ENCODE measurements around the gene LTBP4.
"Not testable (repeated sequence)": the region's sequence is repeated elsewhere in the genome, so short reads cannot be mapped to it uniquely, and the experiment has no call there.

LTBP4 gene

DNA sequence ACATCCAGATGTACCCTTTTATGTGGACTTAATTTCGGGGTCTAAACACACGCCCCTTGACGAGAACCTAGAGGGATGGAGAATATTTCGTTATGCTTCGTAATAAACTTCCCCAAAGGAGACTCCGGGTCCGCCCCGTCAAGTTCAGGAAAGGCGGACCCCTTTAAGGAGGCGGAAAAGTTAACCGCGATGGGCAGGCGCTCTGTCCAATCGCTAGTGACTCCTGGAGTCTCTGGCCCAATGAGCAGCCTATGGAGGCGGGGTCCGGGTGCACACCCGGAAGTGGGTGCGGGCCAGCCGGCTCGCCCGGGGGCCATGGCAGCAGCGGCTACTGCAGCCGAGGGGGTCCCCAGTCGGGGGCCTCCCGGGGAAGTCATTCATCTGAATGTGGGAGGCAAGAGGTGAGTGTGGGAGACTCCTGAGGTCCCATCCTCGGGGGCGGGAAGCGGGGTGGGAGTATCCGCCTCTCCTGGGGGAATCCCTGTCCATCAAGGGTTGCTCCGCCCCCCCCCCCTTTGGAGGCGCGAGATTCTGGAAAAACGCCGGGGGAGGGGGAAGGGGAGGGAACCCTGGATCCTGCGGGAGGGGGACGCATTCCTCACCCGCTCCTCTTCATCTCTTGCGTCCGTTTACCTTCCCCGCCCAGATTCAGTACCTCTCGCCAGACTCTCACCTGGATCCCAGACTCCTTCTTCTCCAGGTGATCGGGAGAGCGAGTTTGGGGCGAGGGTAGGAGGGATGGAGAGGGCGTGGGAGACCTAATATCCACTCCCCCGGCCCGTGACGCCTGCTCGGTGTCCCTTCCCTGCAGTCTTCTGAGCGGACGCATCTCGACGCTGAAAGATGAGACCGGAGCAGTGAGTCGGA, 24.4 kb upstream of the LTBP4 start, which contains the start of gene SHKBP1:
SHKBP1 (plus strand) TSS at position 289 of the 867 bp plus-strand sequence; CDS start at position 316, 27 bp downstream.
- FAIRE-seq (peak; percentile 72), DNase-seq (ENCODE audit: insufficient read length, low spot score) (peak; percentile 98)

DNA sequence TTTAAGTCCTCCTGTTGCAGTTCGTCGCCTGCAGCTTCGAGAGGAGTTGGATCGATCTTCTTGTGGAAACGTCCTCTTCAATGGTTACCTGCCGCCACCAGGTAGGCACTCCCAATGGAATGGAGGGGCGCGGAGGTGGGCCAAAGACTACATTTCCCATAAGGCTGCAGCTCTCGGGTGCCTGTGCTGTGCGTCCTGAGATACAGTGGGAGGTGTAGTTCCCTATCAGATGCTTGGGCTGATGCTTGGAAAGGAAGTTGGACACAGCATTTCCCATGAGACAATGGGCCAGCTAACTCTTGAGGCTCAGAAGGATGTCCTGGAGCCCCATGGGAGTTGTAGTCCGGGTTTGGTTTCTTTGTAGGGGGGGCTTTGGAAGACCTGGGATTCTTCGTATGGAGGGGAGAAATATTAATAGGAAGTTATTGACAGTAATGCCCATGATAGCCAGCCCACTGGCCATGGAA, 22.7 kb upstream of the LTBP4 start:
- DNase-seq (ENCODE audit: insufficient read length, low spot score), result peak; percentile 47
- FAIRE-seq, result no peak

DNA sequence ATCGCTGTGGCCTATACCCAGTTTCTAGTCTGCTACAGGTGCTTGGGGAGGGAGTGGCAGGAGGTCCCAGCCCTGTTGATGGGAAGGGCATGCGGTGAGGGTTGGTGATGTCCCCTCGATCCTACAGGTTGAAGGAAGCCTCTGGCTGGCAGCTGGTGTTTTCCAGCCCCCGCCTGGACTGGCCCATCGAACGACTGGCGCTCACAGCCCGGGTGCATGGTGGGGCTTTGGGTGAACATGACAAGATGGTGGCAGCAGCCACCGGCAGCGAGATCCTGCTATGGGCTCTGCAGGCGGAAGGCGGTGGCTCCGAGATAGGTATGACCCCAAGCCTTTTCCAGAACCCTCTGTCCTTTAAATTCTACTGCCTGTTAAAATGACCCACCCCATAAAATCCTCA, 20.6 kb upstream of the LTBP4 start:
- no peak for DNase-seq (ENCODE audit: insufficient read length, low spot score)
- FAIRE-seq, result no peak

DNA sequence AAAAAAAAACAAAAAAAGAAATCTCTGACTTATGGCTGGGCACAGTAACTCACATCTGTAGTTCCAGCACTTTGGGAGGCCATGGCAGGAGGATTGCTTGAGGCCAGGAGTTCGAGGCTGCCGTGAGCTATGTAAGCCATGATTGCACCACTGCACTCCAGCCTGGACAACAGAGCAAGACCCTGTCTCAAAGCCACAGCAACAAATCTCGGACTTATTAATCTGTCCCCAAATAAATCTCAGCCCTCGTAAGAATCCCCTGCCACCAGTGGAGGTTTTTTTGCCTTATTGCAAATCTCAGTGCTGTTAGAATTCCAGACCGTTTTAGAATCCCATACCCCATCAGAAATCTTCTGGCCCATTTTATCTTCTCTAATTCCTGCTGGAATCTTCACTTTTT, 19.6 kb upstream of the LTBP4 start:
- no peak for DNase-seq (ENCODE audit: insufficient read length, low spot score)
- no peak for FAIRE-seq

DNA sequence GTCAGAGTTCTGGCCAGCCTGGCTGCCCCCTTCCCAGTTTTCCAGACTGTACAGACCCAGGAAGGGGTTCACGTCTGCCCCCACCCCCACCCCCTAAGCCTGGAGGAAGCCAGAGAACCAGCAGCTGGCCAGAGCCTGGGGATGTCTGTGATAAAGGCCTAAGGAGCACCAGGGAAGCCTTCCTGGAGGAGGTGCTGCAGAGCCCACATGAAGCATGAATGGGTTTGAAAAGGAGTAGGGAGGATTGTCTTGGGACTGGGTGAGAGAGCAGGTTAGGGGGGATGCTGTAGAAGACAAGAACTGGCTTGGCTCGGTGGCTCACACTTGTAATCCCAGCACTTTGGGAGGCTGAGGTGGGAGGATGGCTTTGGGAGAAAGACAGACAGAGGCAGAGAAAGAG, 18.7 kb upstream of the LTBP4 start:
- no peak for DNase-seq (ENCODE audit: insufficient read length, low spot score)
- no peak for FAIRE-seq

DNA sequence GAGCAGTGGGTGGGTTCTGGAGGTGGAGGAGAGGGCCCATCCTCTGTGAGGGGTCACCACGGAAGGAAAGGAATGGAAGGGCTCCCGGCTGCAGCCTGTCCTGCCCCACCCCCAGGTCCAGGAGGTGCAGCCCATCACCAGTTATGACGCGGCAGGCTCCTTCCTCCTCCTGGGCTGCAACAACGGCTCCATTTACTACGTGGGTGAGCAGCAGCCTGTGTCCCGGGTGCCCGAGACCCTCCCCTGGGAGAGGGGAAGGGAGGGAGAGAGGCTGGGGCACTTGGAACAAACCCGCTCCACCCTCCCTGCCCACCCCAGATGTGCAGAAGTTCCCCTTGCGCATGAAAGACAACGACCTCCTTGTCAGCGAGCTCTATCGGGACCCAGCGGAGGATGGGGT, 17.9 kb upstream of the LTBP4 start:
- DNase-seq (ENCODE audit: insufficient read length, low spot score), result no peak
- no peak for FAIRE-seq

DNA sequence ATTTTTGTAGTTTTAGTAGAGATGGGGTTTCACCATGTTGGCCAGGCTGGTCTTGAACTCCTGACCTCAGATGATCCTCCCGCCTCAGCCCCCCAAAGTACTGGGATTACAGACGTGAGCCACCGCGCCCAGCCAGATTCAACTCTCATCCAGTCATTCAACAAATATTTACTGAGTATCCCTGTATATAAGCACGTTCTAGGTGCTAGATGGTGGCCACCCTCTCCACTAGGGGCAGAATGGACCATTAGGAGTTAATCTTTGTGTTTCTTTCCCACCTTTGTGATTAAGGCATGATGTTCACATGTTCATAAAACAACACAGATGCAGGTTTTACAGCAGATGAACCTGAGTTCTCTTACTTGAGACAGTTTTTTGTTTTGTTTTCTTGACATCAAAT, 17.2 kb upstream of the LTBP4 start:
- DNase-seq (ENCODE audit: insufficient read length, low spot score), result no peak
- FAIRE-seq, result peak; percentile 26

DNA sequence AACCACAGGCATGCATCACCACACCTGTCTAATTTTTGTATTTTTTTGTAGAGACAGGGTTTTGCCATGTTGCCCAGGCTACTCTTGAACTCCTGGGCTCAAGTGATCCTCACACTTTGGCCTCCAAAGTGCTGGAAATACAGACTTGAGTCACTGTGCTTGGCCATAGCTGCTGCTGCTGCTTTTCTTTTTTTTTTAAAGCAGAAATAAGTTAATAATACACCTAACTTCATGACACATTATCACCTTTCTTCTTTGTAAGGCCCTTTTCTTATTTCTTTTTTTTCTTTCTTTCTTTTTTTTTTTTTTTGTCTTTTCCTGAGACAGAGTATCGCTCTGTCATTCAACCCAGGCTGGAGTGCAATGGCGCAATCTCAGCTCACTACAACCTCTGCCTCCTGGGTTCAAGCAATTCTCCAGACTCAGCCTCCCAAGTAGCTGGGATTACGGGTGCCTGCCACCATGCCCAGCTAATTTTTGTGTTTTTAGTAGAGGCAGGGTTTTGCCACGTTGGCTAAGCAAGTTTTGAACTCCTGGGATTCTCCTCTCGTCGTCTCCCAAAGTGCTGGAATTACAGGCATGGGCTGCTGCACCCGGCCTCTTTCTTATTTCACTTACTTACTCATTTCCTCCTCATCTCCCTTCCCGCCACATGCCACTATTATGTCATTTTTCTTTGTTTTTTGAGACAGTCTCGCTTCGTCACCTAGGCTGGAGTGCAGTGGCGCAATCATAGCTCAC, 15.8 kb upstream of the LTBP4 start:
- DNase-seq (ENCODE audit: insufficient read length, low spot score) (no peak), FAIRE-seq (peak; percentile 60)

DNA sequence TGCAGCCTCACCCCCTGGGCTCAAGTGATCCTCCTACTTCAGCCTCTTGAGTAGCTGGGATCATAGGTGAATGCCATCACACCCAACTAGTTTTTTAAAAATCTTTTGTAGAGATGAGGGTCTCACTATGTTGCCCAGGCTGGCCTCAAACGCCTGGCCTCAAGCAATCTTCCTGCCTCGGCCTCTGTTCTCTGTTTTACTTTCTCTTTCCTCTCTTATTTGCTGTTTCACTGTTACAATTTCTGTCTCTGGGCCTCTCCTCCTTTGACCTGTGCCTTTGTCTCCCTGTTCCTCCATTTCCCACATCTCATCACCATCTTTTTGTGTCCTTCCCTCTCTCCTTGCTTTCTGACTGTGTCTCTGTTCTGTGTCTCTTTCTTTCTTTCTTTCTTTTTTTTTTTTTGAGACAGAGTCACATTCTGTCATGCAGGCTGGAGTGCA, 15.2 kb upstream of the LTBP4 start:
- FAIRE-seq (no peak), DNase-seq (ENCODE audit: insufficient read length, low spot score) (no peak)

DNA sequence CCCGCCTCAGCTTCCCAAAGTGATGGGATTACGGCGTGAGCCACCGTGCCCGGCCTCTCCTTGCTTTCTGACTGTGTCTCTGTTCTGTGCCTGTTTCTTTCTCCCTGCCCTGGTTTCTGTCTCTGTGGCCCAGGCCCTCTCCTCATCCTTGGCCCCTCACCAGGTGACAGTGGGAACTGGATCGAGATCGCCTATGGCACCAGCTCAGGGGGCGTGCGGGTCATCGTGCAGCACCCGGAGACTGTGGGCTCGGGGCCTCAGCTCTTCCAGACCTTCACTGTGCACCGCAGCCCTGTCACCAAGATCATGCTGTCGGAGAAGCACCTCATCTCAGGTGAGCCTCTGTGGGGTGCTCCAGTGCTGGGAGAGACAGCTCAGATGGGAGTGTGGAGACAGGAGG, 14.6 kb upstream of the LTBP4 start:
- no peak for DNase-seq (ENCODE audit: insufficient read length, low spot score)
- FAIRE-seq, result no peak

DNA sequence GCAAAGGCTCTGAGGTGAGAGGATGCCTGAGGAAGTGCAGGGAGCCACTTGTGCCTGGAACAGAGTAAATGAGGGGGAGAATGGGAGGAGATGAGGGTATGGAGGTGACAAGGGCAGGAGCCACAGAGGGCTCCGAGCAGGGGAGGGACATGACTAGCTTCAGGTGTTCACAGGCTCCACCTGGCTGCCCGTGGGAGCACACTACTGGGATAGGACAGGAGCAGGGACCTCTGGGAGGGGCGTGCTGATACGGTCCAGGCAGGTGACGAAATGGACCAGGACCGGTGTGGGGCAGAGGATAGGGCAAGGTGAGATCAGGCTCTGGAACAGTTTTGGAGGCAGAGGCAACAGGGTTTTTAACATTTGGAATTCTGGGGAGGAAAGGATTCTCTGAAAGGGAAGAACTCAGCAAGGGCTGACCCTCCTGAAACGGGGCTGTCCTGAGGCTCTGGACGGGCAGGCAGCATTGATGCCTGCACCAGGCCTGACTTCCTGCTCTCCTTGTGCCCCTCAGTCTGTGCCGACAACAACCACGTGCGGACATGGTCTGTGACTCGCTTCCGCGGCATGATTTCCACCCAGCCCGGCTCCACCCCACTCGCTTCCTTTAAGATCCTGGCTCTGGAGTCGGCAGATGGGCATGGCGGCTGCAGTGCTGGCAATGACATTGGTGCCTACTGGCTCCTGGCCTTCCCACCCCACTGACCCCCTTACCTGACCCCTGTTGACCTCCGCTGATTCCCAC, 12.9 kb upstream of the LTBP4 start:
- FAIRE-seq (peak; percentile 90), DNase-seq (ENCODE audit: insufficient read length, low spot score) (peak; percentile 44)

DNA sequence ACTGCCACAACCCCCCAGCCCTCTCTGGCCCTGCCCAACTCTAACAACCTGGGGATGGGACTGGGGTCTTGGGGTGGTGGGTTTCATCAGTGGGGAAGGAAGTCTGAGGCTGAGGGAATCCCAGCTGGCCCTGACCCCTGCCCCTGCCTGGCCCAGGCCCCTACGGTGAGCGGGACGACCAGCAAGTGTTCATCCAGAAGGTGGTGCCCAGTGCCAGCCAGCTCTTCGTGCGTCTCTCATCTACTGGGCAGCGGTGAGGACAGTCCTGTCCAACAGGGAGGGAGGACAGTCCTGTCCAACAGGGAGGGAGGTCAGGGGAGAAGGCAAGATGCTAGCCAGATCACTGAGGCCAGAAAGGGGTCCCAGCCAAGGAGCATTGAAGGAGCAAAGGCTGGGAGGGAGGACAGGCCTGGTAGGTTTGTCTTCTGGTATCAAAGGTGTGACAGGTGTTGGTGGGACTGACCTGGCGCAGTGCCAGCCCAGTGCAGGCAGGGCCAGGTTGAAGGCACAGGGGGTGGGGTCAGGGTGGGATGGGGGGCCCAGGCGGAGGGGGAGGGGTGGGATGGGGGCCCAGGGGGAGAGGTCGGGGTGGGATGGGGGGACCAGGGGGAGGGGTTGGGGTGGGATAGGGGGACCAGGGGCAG, 12.1 kb upstream of the LTBP4 start:
- DNase-seq (ENCODE audit: insufficient read length, low spot score) (no peak), FAIRE-seq (peak; percentile 46)

DNA sequence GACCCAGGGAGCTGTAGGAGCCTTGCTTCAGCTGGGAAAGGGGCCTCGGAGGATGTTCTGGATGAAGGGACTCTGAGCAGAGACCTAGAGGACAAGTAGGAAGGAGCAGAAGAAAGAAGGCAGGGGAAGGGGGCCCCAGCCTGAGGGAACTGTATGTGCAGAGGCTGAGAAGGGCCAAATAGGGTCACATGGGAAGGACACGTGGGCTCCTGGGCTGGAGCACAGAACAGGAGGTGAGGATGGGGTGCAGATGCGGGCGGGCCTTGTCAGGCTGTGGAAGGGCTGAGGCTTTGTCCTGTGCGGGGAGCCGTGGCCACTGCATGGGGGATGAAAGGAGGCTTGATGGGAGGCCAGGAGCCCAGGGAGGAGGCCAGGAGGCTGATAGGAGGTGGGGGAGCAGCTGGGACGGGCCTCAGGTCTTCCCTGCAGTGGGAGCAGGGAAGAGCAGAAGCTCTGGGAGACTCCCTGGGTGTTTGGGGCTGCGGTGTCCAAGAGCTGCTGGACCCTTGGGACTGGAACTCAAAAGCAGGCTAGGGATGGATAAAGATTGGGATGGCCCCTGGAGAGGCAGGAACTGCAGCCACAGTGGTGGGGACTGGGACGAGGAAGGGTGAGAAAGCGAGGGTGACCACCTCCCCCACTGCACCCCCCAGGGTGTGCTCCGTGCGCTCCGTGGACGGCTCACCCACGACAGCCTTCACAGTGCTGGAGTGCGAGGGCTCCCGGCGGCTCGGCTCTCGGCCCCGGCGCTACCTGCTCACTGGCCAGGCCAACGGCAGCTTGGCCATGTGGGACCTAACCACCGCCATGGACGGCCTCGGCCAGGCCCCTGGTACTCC, 11.4 kb upstream of the LTBP4 start:
- FAIRE-seq (no peak), DNase-seq (ENCODE audit: insufficient read length, low spot score) (no peak)

DNA sequence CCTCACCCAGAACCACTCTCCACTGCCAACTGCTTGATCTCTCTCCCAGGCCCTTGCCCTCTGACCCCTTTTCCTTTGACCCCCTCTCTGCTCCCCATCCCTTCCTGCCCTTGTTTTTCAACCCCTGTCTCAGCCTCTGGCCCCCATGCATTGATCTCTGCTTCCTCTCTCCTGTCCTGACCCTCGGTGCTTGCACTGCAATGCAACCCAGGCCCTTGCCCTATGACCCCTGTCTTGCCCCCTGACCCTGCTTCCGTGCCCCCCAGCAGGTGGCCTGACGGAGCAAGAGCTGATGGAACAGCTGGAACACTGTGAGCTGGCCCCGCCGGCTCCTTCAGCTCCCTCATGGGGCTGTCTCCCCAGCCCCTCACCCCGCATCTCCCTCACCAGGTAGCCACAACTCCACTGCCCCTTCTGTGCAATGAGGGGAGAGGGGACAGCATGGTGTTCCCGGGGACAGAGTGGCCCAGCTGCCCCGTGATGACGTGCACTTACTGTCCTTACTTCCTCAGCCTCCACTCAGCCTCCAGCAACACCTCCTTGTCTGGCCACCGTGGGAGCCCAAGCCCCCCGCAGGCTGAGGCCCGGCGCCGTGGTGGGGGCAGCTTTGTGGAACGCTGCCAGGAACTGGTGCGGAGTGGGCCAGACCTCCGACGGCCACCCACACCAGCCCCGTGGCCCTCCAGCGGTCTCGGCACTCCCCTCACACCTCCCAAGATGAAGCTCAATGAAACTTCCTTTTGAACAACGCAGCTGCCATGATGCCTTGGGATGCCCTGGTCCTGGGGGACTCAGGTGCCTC, 10.5 kb upstream of the LTBP4 start:
- no peak for FAIRE-seq
- DNase-seq (ENCODE audit: insufficient read length, low spot score), result no peak

DNA sequence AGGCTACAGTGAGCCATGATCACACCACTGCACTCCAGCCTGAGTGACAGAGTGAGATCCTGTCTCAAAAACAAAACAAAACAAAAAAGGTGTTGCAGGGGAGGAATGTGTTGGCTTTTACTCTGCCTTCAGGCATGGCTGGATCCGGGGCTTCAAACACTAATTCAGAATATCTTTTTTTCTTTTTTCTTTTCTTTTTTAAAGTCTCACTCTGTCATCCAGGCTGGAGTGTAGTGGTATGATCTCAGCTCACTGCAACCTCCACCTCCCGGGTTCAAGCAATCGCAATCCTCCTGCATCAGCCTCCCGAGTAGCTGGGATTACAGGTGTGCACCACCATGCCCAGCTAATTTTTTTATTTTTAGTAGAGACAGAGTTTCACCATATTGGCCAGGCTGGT, 9.4 kb upstream of the LTBP4 start:
- DNase-seq (ENCODE audit: insufficient read length, low spot score); FAIRE-seq: not testable (repeated sequence)

DNA sequence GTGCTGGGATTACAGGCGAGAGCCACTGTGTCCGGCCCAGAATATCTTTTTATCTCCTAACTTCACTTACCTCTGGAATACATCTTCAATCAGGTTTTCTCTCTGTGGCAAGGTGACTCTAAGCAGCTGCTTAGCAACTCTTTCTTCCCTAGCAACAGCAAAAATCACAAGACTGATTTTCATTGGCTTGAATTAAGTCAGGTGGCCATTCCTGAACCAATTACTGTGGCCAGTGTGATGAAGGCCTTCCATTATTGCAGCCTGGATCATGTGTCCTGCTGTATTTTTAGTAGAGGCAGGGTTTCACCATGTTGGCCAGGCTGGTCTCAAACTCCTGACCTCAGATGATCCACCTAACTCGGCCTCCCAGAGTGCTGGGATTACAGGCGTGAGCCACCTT, 9.0 kb upstream of the LTBP4 start:
- no peak for FAIRE-seq
- DNase-seq (ENCODE audit: insufficient read length, low spot score), result no peak

DNA sequence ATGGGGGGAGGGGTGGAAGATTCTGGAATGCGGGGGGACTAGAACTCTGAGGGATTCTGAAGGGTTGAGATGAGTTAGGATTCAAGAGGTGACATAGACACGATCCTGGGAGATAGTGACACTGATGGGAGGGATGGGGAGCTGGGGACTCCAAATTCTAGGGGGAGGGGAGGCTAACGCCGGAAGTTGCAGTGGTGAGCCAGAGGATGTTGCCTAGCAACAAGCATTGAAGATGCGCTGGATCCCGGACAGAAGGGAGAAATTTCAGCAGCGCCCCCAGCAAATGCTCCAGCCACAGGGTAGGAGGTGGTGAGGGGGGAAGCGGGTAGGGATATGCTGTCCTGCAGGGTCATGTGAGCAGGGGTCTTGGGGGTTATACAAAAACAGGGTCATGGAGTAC, 6.9 kb upstream of the LTBP4 start:
- DNase-seq (ENCODE audit: insufficient read length, low spot score) (no peak), FAIRE-seq (no peak)

DNA sequence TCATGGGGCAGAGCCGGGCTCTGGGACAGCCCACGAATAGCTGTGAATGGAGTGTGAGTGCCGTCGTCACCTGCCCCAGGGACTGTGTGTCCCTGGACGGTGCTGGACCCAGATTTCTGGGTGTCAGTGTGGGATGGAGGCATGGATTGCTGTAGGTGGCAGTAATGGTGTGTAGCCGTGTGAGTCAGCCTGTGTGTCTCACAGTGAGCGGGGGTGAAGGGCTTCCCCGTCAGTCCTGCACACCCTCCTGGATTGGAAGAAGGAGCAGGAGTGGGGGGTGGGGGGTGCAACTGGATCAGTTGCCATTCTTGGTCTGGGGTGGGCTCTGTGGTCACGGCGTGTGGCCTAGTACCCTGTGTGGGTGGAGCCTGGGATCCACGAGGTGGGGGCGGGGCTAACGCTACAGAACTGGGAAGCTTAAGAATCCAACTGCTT, 6.5 kb upstream of the LTBP4 start:
- FAIRE-seq (peak; percentile 20), DNase-seq (ENCODE audit: insufficient read length, low spot score) (no peak)
